Measurements from ENCODE around the gene UNCX.

- TF ChIP-seq CTCF (IDR thresholded peaks at IDR 0.05) (no peak), POLR2A (IDR thresholded peaks at IDR 0.05) (no peak), POLR2AphosphoS5 (IDR thresholded peaks at IDR 0.05) (no peak)
These were observed 7.3 kb downstream of the UNCX start for GRCh38 chr7:1239803-1240516.
